Adrenal gland (tissue), 12 donors: ENCODE measurements around the gene MOB4. TPM values are rescaled to one million over a fixed set of nuclear protein-coding genes. Genes with fewer than 3 reads are reported as not detected.

Experiments
- DNase-seq, 7 donors: peaks; one replicate each; pipeline ENCODE4 v3.0.0-alpha.2; 2019 to 2020
- H3K27ac ChIP-seq, 5 donors: fragments of 200-600 bp; sonication (generic) in 4 of 5; 1 replicate in 3 of 5; 2 replicates in 2 of 5; pipeline versions ENCODE4 v1.5.1 to v1.8.0; 2016 to 2020; ENCODE audit warnings: mild to moderate bottlenecking in 1 of 5
- H3K27me3 ChIP-seq: fragments of 200-600 bp; 2 replicates; pipeline ENCODE4 v1.8.0; 2021
- H3K36me3 ChIP-seq, 2 donors: fragments of 200-600 bp; replicated peaks in 1 of 2; 1 replicate in 1 of 2; 2 replicates in 1 of 2; pipeline versions ENCODE4 v1.5.1 to v1.8.0; 2018 to 2022
- H3K4me1 ChIP-seq, 2 donors: fragments of 200-600 bp; replicated peaks in 1 of 2; 1 replicate in 1 of 2; 2 replicates in 1 of 2; pipeline versions ENCODE4 v1.5.1 to v1.8.0; 2018 to 2021
- H3K4me3 ChIP-seq, 4 donors: fragments of 200-600 bp; sonication (generic) in 3 of 4; one replicate each; pipeline ENCODE4 v1.5.1; 2016 to 2018
- H3K9me3 ChIP-seq, 3 donors: fragments of 200-600 bp; sonication (generic) in 1 of 3; replicated peaks in 1 of 3; 1 replicate in 2 of 3; 2 replicates in 1 of 3; pipeline versions ENCODE4 v1.5.1 to v1.8.0; 2016 to 2021
- CTCF ChIP-seq, 6 experiments: fragments of 450-650 bp in 4 of 6; fragments of 200-600 bp in 2 of 6; sonication (generic) in 1 of 6; IDR thresholded peaks; 1 replicate in 5 of 6; 2 replicates in 1 of 6; pipeline versions ENCODE4 v1.5.1 to v1.8.0; 2016 to 2021; ENCODE audit warnings: antibody characterized with exemption in 6 of 6, mild to moderate bottlenecking in 2 of 6, moderate library complexity in 1 of 6
- POLR2A ChIP-seq, 2 donors: fragments of 450-650 bp; IDR thresholded peaks; one replicate each; pipeline ENCODE4 v1.6.1; 2017; ENCODE audit warnings: antibody characterized with exemption in 2 of 2, mild to moderate bottlenecking in 2 of 2, moderate library complexity in 1 of 2
- WGBS, 4 donors: extraction: QIAGEN DNeasy Blood & Tissue Kit in 2 of 4; methylation state at CpG; one replicate each; pipeline versions ENCODE4 v1.1.5 to v1.1.7; 2013 to 2017; 5-methylcytosine and 5-hydroxymethylcytosine counted together
- intact Hi-C, 2 donors: fragments of 100-400 bp; cut with DNase I; formaldehyde crosslinking; loops; one replicate each; pipeline versions ENCODE4 v1.14.1 to v1.15.0; 2022 to 2023
- polyA plus RNA-seq, 3 donors: library from polyadenylated mRNA; stranded (reverse); fragments of 200-250 nt in 2 of 3; fragments of 350-450 nt in 1 of 3; fragmentation: Illumina TruSeq in 1 of 3; extraction: RNeasy Lipid Tissue Mini Kit (QIAGEN cat#74804) in 1 of 3; gene quantifications; one replicate each; pipeline ENCODE4 v1.2.3, GENCODE V29; 2013 to 2014
- total RNA-seq, 9 donors: library from RNA; depleted of rRNA in 4 of 9; stranded (reverse); fragments of >200 nt in 4 of 9; fragments of 120-200 nt in 1 of 9; fragmentation: NEBNext Ultra II Directional in 1 of 9; extraction: Animal tissue kit (Norgen Biotek cat#: 25700) in 1 of 9; gene quantifications; one replicate each; pipeline versions ENCODE4 v1.1.0 to v1.2.4, GENCODE V29; 2013 to 2023
- donor health status: healthy with polysubstance abuse.
- donor health status: Bipolar disorder and iron deficiency.
- donor health status: DM: yes; HTN: yes; CAD: no.
- donor health status: DM: no; HTN: no; CAD: no.
- donor health status: DM: no; HTN: no; CAD: no.
- donor health status: DM: yes; HTN: yes; CAD: no.

MOB4 gene
- total and polyA plus RNA-seq, 12 donors = 18.2 to 592 (median 40.0) TPM

GRCh38 chr2:197504512-197504911, 11.4 kb upstream of the MOB4 start:
- H3K9me3 ChIP-seq = no peaks in the 10 kb centered on the region
- TF ChIP-seq CTCF (IDR thresholded peaks at IDR 0.05) (no peak), POLR2A (IDR thresholded peaks at IDR 0.05) (no peak)
- peaks cover 0 to 21% of the 10 kb centered on the region in 2 donors for H3K36me3 ChIP-seq
- DNase-seq = peak in 3 of 7 donors; percentile 44 to 54 (median 49)
- intact Hi-C loops = no loop called here
- WGBS, 4 donors = 34 to 80% (median 64%) methylated on average over 6 of the region's 6 CpGs
- H3K4me3 ChIP-seq = no peak overlapping the region
- no peaks in the 10 kb centered on the region for H3K27me3 ChIP-seq
- peaks cover 15 to 36% of the 10 kb centered on the region in 2 donors for H3K4me1 ChIP-seq
- H3K27ac ChIP-seq = peak overlapping the region in 2 of 5 donors; percentile 51 to 99

- DNase-seq = no peak
- no peak overlapping the region for H3K4me3 ChIP-seq
- WGBS, 4 donors = 55 to 62% (median 58%) methylated on average over 5 of the region's 5 CpGs
- peaks cover 0 to 21% of the 10 kb centered on the region in 2 donors for H3K36me3 ChIP-seq
- no peaks in the 10 kb centered on the region for H3K27me3 ChIP-seq
- H3K27ac ChIP-seq = peak overlapping the region in 1 of 5 donors; percentile 50
- intact Hi-C loops = no loop called here
- H3K9me3 ChIP-seq = no peaks in the 10 kb centered on the region
- peaks cover 8 to 31% of the 10 kb centered on the region in 2 donors for H3K4me1 ChIP-seq
- TF ChIP-seq CTCF (IDR thresholded peaks at IDR 0.05) (no peak), POLR2A (IDR thresholded peaks at IDR 0.05) (no peak)
Measured at GRCh38 chr2:197506658-197507057, 9.2 kb upstream of the MOB4 start.

- Histone ChIP-seq H3K27me3 (no peaks in the 10 kb centered on the region), H3K9me3 (no peaks in the 10 kb centered on the region), H3K4me1 (peaks cover 12 to 29% of the 10 kb centered on the region in 2 donors), H3K4me3 (no peak overlapping the region), H3K27ac (peak overlapping the region in 4 of 5 donors; percentile 88 to 97 (median 92)), H3K36me3 (no peaks in the 10 kb centered on the region)
- 67 to 81% (median 78%) methylated on average over 5 of the region's 5 CpGs for WGBS, 4 donors
- TF ChIP-seq CTCF (IDR thresholded peaks at IDR 0.05) (no peak), POLR2A (IDR thresholded peaks at IDR 0.05) (no peak)
- intact Hi-C loops = no loop called here
- no peak for DNase-seq
Measured at GRCh38 chr2:197513915-197514314, 2.0 kb upstream of the MOB4 start.

GRCh38 chr2:197514754-197515153, 1.1 kb upstream of the MOB4 start:
- Histone ChIP-seq H3K27ac (peak overlapping the region; percentile 78 to 97 (median 88)), H3K27me3 (no peaks in the 10 kb centered on the region), H3K4me1 (peaks cover 12 to 37% of the 10 kb centered on the region in 2 donors), H3K9me3 (no peaks in the 10 kb centered on the region), H3K36me3 (no peaks in the 10 kb centered on the region), H3K4me3 (peak overlapping the region in 2 of 4 donors; percentile 28 to 70)
- peak in 1 of 7 donors; percentile 6 for DNase-seq
- whole genome bisulfite sequencing, 4 donors = 38 to 55% (median 39%) methylated on average over 3 of the region's 3 CpGs
- intact Hi-C loops = no loop called here
- TF ChIP-seq POLR2A (IDR thresholded peaks at IDR 0.05) = no peak
- TF ChIP-seq CTCF (IDR thresholded peaks at IDR 0.05) = no peak
